ENCODE measurements around the gene GPBAR1. TPM values are rescaled to one million over a fixed set of nuclear protein-coding genes. Genes with fewer than 3 reads are reported as not detected.

The GPBAR1 gene
- total RNA-seq, 2 donors from 2014 or later = 1.1 to 1.3 TPM

DNA sequence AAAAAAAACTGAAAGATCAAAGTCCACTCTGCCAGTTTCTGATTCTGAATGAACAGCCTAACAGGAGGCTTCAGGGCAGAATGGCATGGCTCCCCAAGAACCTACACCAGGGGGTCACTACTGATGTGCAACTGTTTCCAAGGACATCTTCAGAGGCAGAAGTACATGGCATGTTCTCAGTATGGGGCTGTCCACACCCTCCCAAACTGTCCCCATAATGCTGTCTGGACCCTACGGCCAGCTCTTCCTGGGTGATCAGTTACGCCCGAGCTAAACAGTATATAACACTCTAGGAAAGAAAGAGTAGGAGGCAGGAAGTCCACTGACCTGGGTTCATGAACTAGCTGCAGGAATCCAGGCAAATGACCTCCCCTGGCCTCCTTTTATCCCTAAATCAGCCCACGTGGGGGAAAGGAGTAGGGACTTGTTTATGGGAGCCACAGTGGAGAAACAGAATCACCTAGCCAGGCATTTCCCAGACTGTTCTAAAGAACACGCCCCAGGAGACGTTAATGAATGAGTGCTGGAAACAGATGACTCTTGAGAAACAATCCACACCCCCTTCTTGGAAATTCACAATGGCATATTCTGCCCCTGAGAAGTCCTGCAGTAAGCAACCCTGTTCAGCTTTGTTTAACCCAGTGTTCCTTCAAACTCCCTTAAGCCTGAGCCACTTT is 29.0 kb downstream of the GPBAR1 start:
- H3K36me3 ChIP-seq = no peaks in the 10 kb centered on the region
- H3K4me3 ChIP-seq = peak overlapping the region; percentile 88
- intact Hi-C loops (cut with DNase I) = no loop called here
- no peaks in the 10 kb centered on the region for H3K27me3 ChIP-seq
- peak; percentile 60 for DNase-seq
- peaks cover 35% of the 10 kb centered on the region for H3K4me1 ChIP-seq
- TF ChIP-seq, protein P1, sequence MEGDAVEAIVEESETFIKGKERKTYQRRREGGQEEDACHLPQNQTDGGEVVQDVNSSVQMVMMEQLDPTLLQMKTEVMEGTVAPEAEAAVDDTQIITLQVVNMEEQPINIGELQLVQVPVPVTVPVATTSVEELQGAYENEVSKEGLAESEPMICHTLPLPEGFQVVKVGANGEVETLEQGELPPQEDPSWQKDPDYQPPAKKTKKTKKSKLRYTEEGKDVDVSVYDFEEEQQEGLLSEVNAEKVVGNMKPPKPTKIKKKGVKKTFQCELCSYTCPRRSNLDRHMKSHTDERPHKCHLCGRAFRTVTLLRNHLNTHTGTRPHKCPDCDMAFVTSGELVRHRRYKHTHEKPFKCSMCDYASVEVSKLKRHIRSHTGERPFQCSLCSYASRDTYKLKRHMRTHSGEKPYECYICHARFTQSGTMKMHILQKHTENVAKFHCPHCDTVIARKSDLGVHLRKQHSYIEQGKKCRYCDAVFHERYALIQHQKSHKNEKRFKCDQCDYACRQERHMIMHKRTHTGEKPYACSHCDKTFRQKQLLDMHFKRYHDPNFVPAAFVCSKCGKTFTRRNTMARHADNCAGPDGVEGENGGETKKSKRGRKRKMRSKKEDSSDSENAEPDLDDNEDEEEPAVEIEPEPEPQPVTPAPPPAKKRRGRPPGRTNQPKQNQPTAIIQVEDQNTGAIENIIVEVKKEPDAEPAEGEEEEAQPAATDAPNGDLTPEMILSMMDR (IDR thresholded peaks at IDR 0.05) = no peak
- peak overlapping the region; percentile 98 for H3K27ac ChIP-seq
- peak overlapping the region; percentile 97 to 99 for H3K9ac ChIP-seq (ENCODE audit: low read depth in 2 of 2, low read length in 2 of 2)
- no peaks in the 10 kb centered on the region for H3K9me3 ChIP-seq

DNA sequence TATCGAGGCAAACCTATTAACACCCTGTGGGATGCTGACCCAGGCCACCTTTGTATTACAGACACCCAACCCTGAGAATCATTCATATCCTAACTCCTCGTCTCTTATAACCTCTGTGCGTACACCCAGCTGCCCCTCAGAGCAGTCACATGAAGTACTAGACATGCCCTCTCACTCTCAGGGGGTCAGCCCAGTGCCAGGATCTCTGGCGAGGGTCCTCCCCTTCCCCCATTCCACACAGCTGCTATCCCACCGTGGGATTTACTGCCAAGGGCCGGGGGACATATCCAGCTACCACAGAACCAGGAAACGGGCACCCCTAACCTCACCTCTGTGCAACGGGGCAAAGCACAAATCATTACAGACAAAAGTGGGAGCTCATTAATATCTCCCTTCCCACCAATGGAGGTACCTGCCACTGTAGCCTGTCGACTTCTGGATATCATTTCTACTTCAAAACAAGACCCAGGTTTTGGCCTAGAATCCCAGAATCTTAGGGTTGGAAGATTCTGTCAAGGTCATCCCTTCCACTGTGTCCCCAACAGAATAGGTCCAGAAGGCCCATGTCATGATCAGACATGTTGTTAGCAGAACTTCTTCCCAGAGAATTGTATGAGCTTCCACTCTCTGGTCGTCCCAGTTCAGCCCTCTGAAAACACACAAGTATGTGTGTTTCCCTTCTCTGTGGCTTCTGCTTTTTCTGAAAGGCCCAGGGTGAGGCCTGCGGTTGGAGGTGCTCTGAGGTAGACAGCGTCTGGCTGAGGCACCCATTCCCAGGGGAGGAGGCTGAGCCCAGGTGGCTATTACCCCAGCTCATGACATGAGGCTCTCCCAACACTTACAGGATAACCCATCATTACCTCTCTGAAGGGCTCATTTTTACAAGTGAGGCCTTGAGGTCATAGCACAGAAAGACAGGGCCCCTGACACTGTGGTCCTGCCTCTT is 29.8 kb downstream of the GPBAR1 start:
- Histone ChIP-seq H3K9ac (ENCODE audit: low read depth in 2 of 2, low read length in 2 of 2) (peak overlapping the region; percentile 97 to 99), H3K27ac (peak overlapping the region; percentile 98), H3K27me3 (no peaks in the 10 kb centered on the region), H3K36me3 (no peaks in the 10 kb centered on the region), H3K4me3 (peak overlapping the region; percentile 88), H3K4me1 (peaks cover 27% of the 10 kb centered on the region), H3K9me3 (no peaks in the 10 kb centered on the region)
- intact Hi-C loops (cut with DNase I) = no loop called here
- TF ChIP-seq, protein P1 (IDR thresholded peaks at IDR 0.05) = no peak
- DNase-seq = no peak

DNA sequence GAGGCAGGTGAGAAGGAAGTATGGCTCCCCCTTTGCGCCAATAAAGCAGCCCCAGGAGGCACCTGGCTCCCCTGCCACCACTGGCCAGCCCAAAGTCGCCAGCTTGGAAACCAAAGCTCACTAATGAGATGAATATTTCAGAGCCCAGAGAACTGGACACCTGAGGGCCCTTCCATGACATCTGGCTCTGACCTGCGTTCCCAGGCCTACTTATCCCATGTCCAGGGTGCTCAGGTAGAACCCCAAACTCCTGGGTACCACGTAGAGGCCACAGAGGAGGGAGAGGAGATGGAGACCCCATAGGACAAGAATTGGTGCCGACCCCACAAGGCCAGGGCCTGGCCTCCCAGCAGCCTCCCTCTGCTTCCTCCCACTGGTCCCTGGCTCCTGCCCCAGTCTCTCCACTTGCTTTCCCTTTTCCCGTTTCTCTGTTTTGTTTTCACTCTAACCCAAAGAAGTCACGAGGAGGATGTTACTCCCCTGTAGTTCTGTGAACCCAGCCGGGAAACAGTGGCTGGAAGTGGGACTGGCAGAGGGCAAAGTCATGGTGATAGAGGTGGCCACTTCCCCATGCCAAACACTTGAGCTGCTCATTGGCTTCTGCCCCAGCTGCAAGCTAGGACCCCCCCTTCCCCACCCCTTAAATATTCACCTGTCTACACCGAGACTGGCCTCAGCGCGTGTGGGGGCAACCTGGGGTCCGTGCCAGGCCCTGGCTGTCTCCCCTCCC is 30.7 kb downstream of the GPBAR1 start:
- Histone ChIP-seq H3K27me3 (no peaks in the 10 kb centered on the region), H3K4me3 (peak overlapping the region; percentile 88), H3K4me1 (peaks cover 18% of the 10 kb centered on the region), H3K27ac (peak overlapping the region; percentile 98), H3K36me3 (no peaks in the 10 kb centered on the region), H3K9ac (ENCODE audit: low read depth in 2 of 2, low read length in 2 of 2) (peak overlapping the region; percentile 97 to 99), H3K9me3 (no peaks in the 10 kb centered on the region)
- DNase-seq = no peak
- TF ChIP-seq, protein P1 (IDR thresholded peaks at IDR 0.05) = no peak
- intact Hi-C loops (cut with DNase I) = no loop called here

DNA sequence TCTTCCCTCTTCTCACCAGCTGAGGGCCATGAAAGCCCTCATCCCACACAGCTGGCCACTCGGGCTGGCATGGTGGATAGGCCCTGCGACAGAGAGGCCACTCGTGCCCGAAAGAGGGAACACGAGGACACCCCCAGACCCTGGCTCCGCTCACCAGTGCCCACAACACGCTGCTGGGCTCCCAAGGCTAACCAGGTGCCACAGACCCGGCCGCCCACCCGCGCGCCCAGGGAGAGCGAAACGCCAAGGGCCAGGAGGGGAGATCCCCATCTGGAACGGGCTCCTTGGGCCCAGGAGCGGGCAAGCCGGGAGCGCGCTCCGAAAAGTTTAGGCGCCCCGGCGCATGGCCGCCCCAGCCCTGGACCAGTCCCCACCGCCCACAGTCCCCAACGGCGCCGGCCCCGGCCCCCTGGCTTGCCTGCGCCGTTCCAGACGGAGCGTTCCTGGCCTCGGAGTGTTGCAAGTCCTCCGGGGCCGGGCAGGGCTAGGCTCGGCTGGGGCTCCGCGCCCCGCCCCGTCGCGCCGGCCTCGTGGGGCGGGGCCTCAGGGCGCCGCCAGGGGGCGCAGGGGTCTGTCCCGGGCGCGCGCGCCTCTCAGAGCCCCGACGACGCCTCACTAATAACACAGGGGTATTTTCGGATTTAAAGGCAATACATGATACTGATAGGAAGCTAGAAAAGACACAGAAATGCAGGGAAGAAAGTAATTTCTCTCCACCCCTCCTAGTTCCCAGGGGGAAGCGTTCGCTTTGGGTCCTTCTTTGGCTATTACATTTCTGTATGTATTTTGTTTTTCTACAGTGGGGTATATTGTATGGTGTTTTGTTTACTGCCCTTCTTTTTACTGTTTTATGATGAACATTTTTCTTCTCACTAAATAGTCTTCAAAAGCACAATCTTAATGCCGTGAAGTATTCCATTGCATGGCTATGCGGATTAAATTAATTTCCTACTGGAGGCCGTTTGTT is 31.5 kb downstream of the GPBAR1 start, which contains the start of gene TMBIM1:
TSS of gene TMBIM1 (minus strand) at position 456 of the 967 bp plus-strand sequence. CDS start 10,362 bp downstream, outside the sequence.
- TF ChIP-seq, protein P1 (IDR thresholded peaks at IDR 0.05) = peak; percentile 84
- Histone ChIP-seq H3K9ac (ENCODE audit: low read depth in 2 of 2, low read length in 2 of 2) (peak within 1 kb of the TSS; percentile 97 to 99), H3K4me3 (peak within 1 kb of the TSS; percentile 88), H3K9me3 (no peaks in the 10 kb centered on the region), H3K27ac (peak within 1 kb of the TSS; percentile 98), H3K36me3 (no peaks in the 10 kb centered on the region), H3K27me3 (no peaks in the 10 kb centered on the region), H3K4me1 (peaks cover 18% of the 10 kb centered on the region)
- peak; percentile 85 for DNase-seq
- intact Hi-C loops (cut with DNase I) = no loop called here

All from colonic mucosa (tissue), 4 donors.